GM12875 (cell line): ENCODE data around the gene ITGA1.

Experiments
- H3K4me3 ChIP-seq: one replicate; pipeline ENCODE4 v1.5.1; 2011; ENCODE audit warnings: low read depth, low read length, control low read depth
- CTCF ChIP-seq: IDR thresholded peaks from 2 replicates; pipeline ENCODE4 v1.5.1; 2011; ENCODE audit warnings: low read depth, mild to moderate bottlenecking, control low read depth, inconsistent platforms, low read length, moderate library complexity, borderline replicate concordance; ENCODE audit not compliant: insufficient read depth

Gene ITGA1

GRCh38 chr5:52883110-52883509, 95.4 kb downstream of the ITGA1 start:
- H3K4me3 ChIP-seq, result no peak overlapping the region
- TF ChIP-seq CTCF, result no peak

GRCh38 chr5:52884453-52884852, 96.7 kb downstream of the ITGA1 start:
- TF ChIP-seq CTCF, result no peak
- no peak overlapping the region for H3K4me3 ChIP-seq

DNA sequence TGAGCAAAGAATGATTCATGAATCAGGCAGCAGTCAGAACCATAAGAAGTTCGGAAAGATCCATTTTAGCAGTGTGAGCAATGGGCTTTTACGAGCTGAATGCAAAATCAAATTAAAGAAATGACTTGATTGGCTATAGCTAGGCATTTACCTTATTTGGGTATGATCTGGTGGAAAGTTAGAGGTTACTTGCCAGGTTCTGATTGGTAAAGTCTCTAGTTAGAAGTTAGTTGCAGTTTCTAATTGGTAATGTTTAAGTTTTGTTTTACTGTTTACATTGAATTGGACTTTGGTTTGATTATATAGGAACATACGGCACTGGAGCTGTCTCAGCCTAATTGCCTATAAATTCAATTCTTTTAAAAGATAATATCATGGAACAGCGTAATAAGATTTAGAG, 97.9 kb downstream of the ITGA1 start:
- no peak for TF ChIP-seq CTCF
- no peak overlapping the region for H3K4me3 ChIP-seq

GRCh38 chr5:52886206-52886605, 98.5 kb downstream of the ITGA1 start:
- TF ChIP-seq CTCF, result no peak
- H3K4me3 ChIP-seq, result no peak overlapping the region

- TF ChIP-seq CTCF, result no peak
- no peak overlapping the region for H3K4me3 ChIP-seq
Measured at GRCh38 chr5:52887066-52887465, 99.3 kb downstream of the ITGA1 start.

DNA sequence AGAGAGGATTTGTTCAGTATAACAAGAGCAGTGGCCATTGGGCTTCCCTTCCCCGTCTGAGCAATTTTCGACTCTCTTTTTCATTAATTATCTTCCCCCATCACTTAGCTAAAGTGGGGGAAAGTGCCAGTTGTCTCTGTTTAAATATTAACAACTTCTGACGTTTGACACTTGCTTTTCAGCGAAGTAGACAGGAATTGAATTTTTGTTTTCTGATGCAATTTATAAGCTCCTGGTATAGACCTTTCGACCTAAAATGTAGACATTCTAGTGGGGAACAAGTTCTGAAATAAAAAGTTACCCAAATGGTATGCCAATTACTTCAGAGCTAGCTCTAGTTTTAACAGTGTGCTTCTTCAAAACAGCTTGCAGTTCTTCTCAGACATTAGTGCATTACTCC, 100.6 kb downstream of the ITGA1 start:
- H3K4me3 ChIP-seq, result no peak overlapping the region
- TF ChIP-seq CTCF, result no peak

DNA sequence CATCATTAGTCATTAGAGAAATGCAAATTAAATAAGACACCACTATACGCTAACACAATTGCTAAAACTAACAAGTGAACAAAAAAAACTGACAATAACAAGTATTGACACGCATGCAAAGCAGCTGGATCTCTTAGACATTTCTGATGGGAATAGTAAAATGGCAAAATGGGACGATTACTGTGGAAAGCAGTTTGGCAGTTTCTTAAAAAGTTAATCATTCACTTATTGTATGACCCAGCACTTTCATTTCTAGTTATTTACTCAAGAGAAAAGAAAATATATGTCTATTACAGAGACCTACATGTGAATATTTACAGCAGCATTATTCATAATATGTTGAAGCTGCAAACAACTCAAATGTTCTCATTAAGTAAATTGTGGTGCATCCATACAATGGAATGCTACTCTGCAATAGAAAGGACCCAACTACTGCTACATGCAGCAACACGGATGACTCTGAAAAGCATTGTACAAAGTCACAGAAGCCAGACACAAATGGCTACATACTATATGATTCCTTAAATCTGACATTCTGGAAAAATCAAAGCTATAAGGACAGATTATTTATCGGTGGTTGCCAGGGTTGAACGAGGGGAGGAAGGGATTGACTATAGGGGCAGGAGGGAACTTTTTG, 104.6 kb downstream of the ITGA1 start:
- no peak overlapping the region for H3K4me3 ChIP-seq
- TF ChIP-seq CTCF, result no peak
